ENCODE results near the gene CAPN6.

The CAPN6 gene

GRCh38 chrX:111270339-111270738, at the start of gene CAPN6:
Gene CAPN6, minus strand, starts transcription at chrX:111270483. Its CDS starts 6,547 bp downstream, at chrX:111263936.
- Mint-ChIP-seq H3K9me3 (no peaks in the 10 kb centered on the region), H3K4me3 (no peak within 1 kb of the TSS)

GRCh38 chrX:111319451-111319850, 49.2 kb upstream of the CAPN6 start:
- H3K27me3 Mint-ChIP-seq = no peaks in the 10 kb centered on the region
- no peak overlapping the region for H3K27ac Mint-ChIP-seq
- H3K4me1 Mint-ChIP-seq = no peaks in the 10 kb centered on the region
- peaks cover 3% of the 10 kb centered on the region for H3K9me3 Mint-ChIP-seq
- H3K4me3 Mint-ChIP-seq = no peak overlapping the region
- no peaks in the 10 kb centered on the region for H3K36me3 Mint-ChIP-seq
- ATAC-seq = no peak

More at GRCh38 chrX:111270339-111270738, at the start of gene CAPN6:
- no peak for ATAC-seq
- Mint-ChIP-seq H3K36me3 (no peaks in the 10 kb centered on the region), H3K4me1 (no peaks in the 10 kb centered on the region), H3K27ac (no peak within 1 kb of the TSS), H3K27me3 (no peaks in the 10 kb centered on the region)

GRCh38 chrX:111318901-111319300, 48.6 kb upstream of the CAPN6 start:
- peaks cover 3% of the 10 kb centered on the region for H3K9me3 Mint-ChIP-seq
- H3K4me1 Mint-ChIP-seq = no peaks in the 10 kb centered on the region
- no peaks in the 10 kb centered on the region for H3K36me3 Mint-ChIP-seq
- H3K4me3 Mint-ChIP-seq = no peak overlapping the region
- ATAC-seq = no peak
- H3K27me3 Mint-ChIP-seq = no peaks in the 10 kb centered on the region
- H3K27ac Mint-ChIP-seq = no peak overlapping the region

GRCh38 chrX:111309083-111309482, 38.8 kb upstream of the CAPN6 start:
- ATAC-seq = no peak
- Mint-ChIP-seq H3K36me3 (no peaks in the 10 kb centered on the region), H3K9me3 (peaks cover 3% of the 10 kb centered on the region), H3K27ac (no peak overlapping the region), H3K4me1 (no peaks in the 10 kb centered on the region), H3K27me3 (no peaks in the 10 kb centered on the region), H3K4me3 (no peak overlapping the region)

GRCh38 chrX:111308039-111308438, 37.8 kb upstream of the CAPN6 start:
- no peak for ATAC-seq
- H3K27me3 Mint-ChIP-seq = no peaks in the 10 kb centered on the region
- H3K4me3 Mint-ChIP-seq = no peak overlapping the region
- H3K4me1 Mint-ChIP-seq = no peaks in the 10 kb centered on the region
- H3K27ac Mint-ChIP-seq = no peak overlapping the region
- H3K36me3 Mint-ChIP-seq = no peaks in the 10 kb centered on the region
- peaks cover under 1% of the 10 kb centered on the region for H3K9me3 Mint-ChIP-seq

GRCh38 chrX:111302284-111302683, 32.0 kb upstream of the CAPN6 start:
- H3K9me3 Mint-ChIP-seq = peaks cover 3% of the 10 kb centered on the region
- no peak overlapping the region for H3K4me3 Mint-ChIP-seq
- H3K27me3 Mint-ChIP-seq = no peaks in the 10 kb centered on the region
- H3K27ac Mint-ChIP-seq = no peak overlapping the region
- H3K36me3 Mint-ChIP-seq = no peaks in the 10 kb centered on the region
- H3K4me1 Mint-ChIP-seq = no peaks in the 10 kb centered on the region
- ATAC-seq = no peak

GRCh38 chrX:111288841-111289240, 18.6 kb upstream of the CAPN6 start:
- Mint-ChIP-seq H3K4me1 (no peaks in the 10 kb centered on the region), H3K27me3 (no peaks in the 10 kb centered on the region), H3K27ac (no peak overlapping the region), H3K9me3 (no peaks in the 10 kb centered on the region), H3K4me3 (no peak overlapping the region), H3K36me3 (no peaks in the 10 kb centered on the region)
- ATAC-seq = no peak

GRCh38 chrX:111284631-111285293, 14.5 kb upstream of the CAPN6 start:
- ATAC-seq = no peak
- no peaks in the 10 kb centered on the region for H3K4me1 Mint-ChIP-seq
- no peaks in the 10 kb centered on the region for H3K36me3 Mint-ChIP-seq
- no peaks in the 10 kb centered on the region for H3K27me3 Mint-ChIP-seq
- peaks cover 3% of the 10 kb centered on the region for H3K9me3 Mint-ChIP-seq
- no peak overlapping the region for H3K27ac Mint-ChIP-seq
- no peak overlapping the region for H3K4me3 Mint-ChIP-seq

- Mint-ChIP-seq H3K27ac (no peak overlapping the region), H3K36me3 (no peaks in the 10 kb centered on the region), H3K4me3 (no peak overlapping the region), H3K4me1 (no peaks in the 10 kb centered on the region), H3K9me3 (peaks cover 3% of the 10 kb centered on the region), H3K27me3 (no peaks in the 10 kb centered on the region)
- no peak for ATAC-seq
These were observed 13.2 kb upstream of the CAPN6 start for GRCh38 chrX:111283446-111283845.

- Mint-ChIP-seq H3K4me3 (no peak overlapping the region), H3K27me3 (no peaks in the 10 kb centered on the region), H3K27ac (no peak overlapping the region), H3K4me1 (no peaks in the 10 kb centered on the region), H3K9me3 (peaks cover 3% of the 10 kb centered on the region), H3K36me3 (no peaks in the 10 kb centered on the region)
- no peak for ATAC-seq
These were observed 12.7 kb upstream of the CAPN6 start for GRCh38 chrX:111282991-111283390.

GRCh38 chrX:111282139-111282538, 11.9 kb upstream of the CAPN6 start:
- Mint-ChIP-seq H3K27me3 (no peaks in the 10 kb centered on the region), H3K4me3 (no peak overlapping the region), H3K36me3 (no peaks in the 10 kb centered on the region), H3K9me3 (peaks cover 3% of the 10 kb centered on the region), H3K4me1 (no peaks in the 10 kb centered on the region), H3K27ac (no peak overlapping the region)
- ATAC-seq = no peak

- ATAC-seq = no peak
- Mint-ChIP-seq H3K27me3 (no peaks in the 10 kb centered on the region), H3K27ac (no peak overlapping the region), H3K4me1 (no peaks in the 10 kb centered on the region), H3K36me3 (no peaks in the 10 kb centered on the region), H3K9me3 (no peaks in the 10 kb centered on the region), H3K4me3 (no peak overlapping the region)
These were observed 1.8 kb downstream of the CAPN6 start for GRCh38 chrX:111268506-111268905.

GRCh38 chrX:111265486-111265885, 4.8 kb downstream of the CAPN6 start:
- Mint-ChIP-seq H3K27ac (no peak overlapping the region), H3K4me3 (no peak overlapping the region), H3K36me3 (no peaks in the 10 kb centered on the region), H3K27me3 (no peaks in the 10 kb centered on the region), H3K4me1 (no peaks in the 10 kb centered on the region), H3K9me3 (no peaks in the 10 kb centered on the region)
- no peak for ATAC-seq

- no peak for ATAC-seq
- Mint-ChIP-seq H3K27ac (no peak overlapping the region), H3K27me3 (no peaks in the 10 kb centered on the region), H3K4me1 (no peaks in the 10 kb centered on the region), H3K4me3 (no peak overlapping the region), H3K9me3 (no peaks in the 10 kb centered on the region), H3K36me3 (no peaks in the 10 kb centered on the region)
These were observed 5.9 kb downstream of the CAPN6 start for GRCh38 chrX:111264385-111264784.

- Mint-ChIP-seq H3K4me3 (no peak overlapping the region), H3K4me1 (no peaks in the 10 kb centered on the region), H3K27me3 (no peaks in the 10 kb centered on the region), H3K36me3 (no peaks in the 10 kb centered on the region), H3K9me3 (no peaks in the 10 kb centered on the region), H3K27ac (no peak overlapping the region)
- ATAC-seq = no peak
These were observed 8.2 kb downstream of the CAPN6 start for GRCh38 chrX:111262086-111262485.

GRCh38 chrX:111260451-111260850, 9.8 kb downstream of the CAPN6 start:
- H3K36me3 Mint-ChIP-seq = no peaks in the 10 kb centered on the region
- H3K4me3 Mint-ChIP-seq = no peak overlapping the region
- H3K9me3 Mint-ChIP-seq = no peaks in the 10 kb centered on the region
- H3K4me1 Mint-ChIP-seq = no peaks in the 10 kb centered on the region
- no peak overlapping the region for H3K27ac Mint-ChIP-seq
- no peaks in the 10 kb centered on the region for H3K27me3 Mint-ChIP-seq
- no peak for ATAC-seq

- Mint-ChIP-seq H3K4me3 (no peak overlapping the region), H3K27ac (no peak overlapping the region), H3K4me1 (no peaks in the 10 kb centered on the region), H3K27me3 (no peaks in the 10 kb centered on the region), H3K9me3 (no peaks in the 10 kb centered on the region), H3K36me3 (no peaks in the 10 kb centered on the region)
- no peak for ATAC-seq
These were observed 10.7 kb downstream of the CAPN6 start for GRCh38 chrX:111259559-111259958.

Measured in stimulated activated memory B cell treated with anti-CD40 and anti-IgM and Interleukin-4, amounts not matched to agents 10 μg/mL and 1 μg/mL and 100 μg/mL, for 72 hours (primary cell).